ENCODE results near the gene HTT.

DNA sequence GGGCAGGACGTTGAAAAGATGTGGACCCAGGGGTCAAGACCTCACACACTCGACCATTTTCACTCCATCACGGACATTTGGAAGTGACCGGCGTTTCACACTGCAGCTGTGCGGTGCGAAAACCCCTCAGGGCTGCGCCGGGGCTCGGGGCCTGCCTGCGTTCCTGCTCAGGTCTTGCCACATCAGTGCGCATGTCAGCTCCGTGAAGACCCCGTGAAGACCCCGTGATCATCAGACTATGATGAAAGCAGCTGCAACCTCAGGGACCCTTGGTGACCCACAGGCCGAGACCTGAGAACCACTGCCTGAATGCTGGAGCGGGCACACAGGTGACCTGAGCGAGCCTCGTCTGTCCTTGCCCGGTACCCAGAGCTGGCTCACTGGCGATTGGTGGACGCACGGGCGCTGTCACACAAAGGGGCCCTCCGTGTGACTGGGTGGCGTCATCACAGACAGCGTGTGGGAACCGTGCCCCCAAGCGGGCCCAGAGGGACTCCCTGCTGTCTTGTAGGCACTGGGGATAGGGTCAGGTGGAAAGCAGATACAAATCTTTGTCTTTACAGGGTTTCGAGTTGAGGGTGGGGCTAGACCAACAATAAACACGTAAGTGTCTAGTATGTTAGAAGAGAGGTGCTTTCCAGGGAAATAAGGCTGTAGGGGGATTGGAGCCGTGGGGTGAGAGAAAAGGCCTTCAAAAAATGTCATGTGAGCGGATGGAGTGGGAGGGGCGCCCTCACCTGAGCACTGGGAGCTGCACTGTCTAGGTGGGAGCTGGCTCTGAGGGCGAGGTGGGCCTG, 187.1 kb downstream of the HTT start:
- TF ChIP-seq HDAC2 (IDR thresholded peaks at IDR 0.05; ENCODE audit: borderline replicate concordance in 1 of 2, low read depth in 2 of 2, low read length in 2 of 2) (no peak), POLR2A (IDR thresholded peaks at IDR 0.05; ENCODE audit: control extremely low read depth in 1 of 2, low read depth in 2 of 2, low read length in 2 of 2) (no peak), EP300 (IDR thresholded peaks at IDR 0.05; ENCODE audit: borderline replicate concordance in 1 of 2, low read depth in 2 of 2, low read length in 2 of 2) (no peak), SUZ12 (IDR thresholded peaks at IDR 0.05; ENCODE audit: low read length) (no peak), RFX5 (IDR thresholded peaks at IDR 0.05; ENCODE audit: borderline replicate concordance, low read depth, low read length) (no peak), EZH2 (IDR thresholded peaks at IDR 0.05; ENCODE audit: low read depth, low read length, severe bottlenecking) (no peak), POLR2AphosphoS5 (IDR thresholded peaks at IDR 0.05; ENCODE audit: low read depth, low read length) (no peak), JUN (IDR thresholded peaks at IDR 0.05; ENCODE audit: low read depth, low read length) (no peak), GABPA (IDR thresholded peaks at IDR 0.05; ENCODE audit: borderline replicate concordance, insufficient read depth, low read length) (no peak), RAD21 (IDR thresholded peaks at IDR 0.05 in 1 of 2, conservative IDR thresholded peaks at IDR 0.05 in 1 of 2; ENCODE audit: low read depth in 2 of 2, low read length in 2 of 2) (no peak), KDM1A (IDR thresholded peaks at IDR 0.05; ENCODE audit: borderline replicate concordance, low read length) (no peak)
- TF ChIP-seq, protein P1, sequence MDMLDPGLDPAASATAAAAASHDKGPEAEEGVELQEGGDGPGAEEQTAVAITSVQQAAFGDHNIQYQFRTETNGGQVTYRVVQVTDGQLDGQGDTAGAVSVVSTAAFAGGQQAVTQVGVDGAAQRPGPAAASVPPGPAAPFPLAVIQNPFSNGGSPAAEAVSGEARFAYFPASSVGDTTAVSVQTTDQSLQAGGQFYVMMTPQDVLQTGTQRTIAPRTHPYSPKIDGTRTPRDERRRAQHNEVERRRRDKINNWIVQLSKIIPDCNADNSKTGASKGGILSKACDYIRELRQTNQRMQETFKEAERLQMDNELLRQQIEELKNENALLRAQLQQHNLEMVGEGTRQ (IDR thresholded peaks at IDR 0.05; ENCODE audit: low read length) = no peak
- TF ChIP-seq, protein P2, sequence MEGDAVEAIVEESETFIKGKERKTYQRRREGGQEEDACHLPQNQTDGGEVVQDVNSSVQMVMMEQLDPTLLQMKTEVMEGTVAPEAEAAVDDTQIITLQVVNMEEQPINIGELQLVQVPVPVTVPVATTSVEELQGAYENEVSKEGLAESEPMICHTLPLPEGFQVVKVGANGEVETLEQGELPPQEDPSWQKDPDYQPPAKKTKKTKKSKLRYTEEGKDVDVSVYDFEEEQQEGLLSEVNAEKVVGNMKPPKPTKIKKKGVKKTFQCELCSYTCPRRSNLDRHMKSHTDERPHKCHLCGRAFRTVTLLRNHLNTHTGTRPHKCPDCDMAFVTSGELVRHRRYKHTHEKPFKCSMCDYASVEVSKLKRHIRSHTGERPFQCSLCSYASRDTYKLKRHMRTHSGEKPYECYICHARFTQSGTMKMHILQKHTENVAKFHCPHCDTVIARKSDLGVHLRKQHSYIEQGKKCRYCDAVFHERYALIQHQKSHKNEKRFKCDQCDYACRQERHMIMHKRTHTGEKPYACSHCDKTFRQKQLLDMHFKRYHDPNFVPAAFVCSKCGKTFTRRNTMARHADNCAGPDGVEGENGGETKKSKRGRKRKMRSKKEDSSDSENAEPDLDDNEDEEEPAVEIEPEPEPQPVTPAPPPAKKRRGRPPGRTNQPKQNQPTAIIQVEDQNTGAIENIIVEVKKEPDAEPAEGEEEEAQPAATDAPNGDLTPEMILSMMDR (IDR thresholded peaks at IDR 0.05; ENCODE audit: control extremely low read depth in 1 of 3, insufficient read depth in 1 of 3, low read depth in 1 of 3, low read length in 3 of 3) = no peak
